ENCODE measurements around the gene OSTF1.

DNA sequence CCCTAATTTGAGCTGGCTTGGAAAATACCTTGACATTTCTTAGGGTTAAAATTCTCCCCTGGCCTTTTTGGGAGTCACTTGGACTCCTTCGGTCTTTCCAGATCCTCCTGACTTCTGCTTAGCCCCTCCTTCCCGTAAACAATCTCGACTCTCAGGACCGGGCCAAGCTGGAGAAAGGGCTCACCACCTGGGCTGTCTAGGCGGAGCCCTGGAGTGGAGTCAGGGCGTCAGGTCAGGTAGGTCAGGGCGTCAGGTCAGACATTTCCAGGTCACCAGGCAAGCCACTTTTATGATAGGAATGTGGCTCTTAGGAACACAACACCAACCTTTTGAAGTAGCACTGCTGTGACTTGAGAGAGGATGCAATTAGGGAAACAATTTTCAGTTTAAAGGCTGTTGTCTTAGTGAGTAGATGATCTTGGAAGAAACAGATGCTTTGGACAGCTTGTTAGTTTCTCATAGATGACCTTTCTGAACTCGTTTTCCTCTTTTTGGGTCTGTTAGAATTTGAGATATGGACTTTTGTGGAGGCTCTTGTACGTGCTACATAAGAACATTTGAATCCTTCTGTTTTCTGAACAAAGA, 12.8 kb downstream of the OSTF1 start:
- TF ChIP-seq POLR2A (IDR thresholded peaks at IDR 0.05; ENCODE audit: low read depth, low read length) (no peak), POLR2AphosphoS5 (IDR thresholded peaks at IDR 0.05; ENCODE audit: low read depth, low read length) (no peak), PAX5 (IDR thresholded peaks at IDR 0.05; ENCODE audit: insufficient read depth, low read length, severe bottlenecking) (no peak), TAF1 (IDR thresholded peaks at IDR 0.05; ENCODE audit: low read depth, low read length) (no peak), POU2F2 (IDR thresholded peaks at IDR 0.05; ENCODE audit: low read depth, low read length) (no peak)
